Retinal pigment epithelial cell (primary cell): ENCODE results near the gene AIF1.

Experiments
- DNase-seq: peaks from one replicate; pipeline ENCODE4 v3.0.0-alpha.2; 2010; ENCODE audit warnings: low read depth
- H3K4me3 ChIP-seq: 2 replicates; pipeline ENCODE4 v1.5.1; 2011; ENCODE audit warnings: mild to moderate bottlenecking, low read length, control low read depth, moderate library complexity
- CTCF ChIP-seq: conservative IDR thresholded peaks from 2 replicates; pipeline ENCODE4 v1.5.1; 2011; ENCODE audit warnings: low read depth, low read length, control low read depth, inconsistent platforms

AIF1 gene

GRCh38 chr6:31632279-31632946 lies 17.4 kb downstream of the AIF1 start:
- no peak overlapping the region for H3K4me3 ChIP-seq
- no peak for TF ChIP-seq CTCF
- DNase-seq = no peak

GRCh38 chr6:31633447-31633846 lies 18.4 kb downstream of the AIF1 start:
- no peak for DNase-seq
- TF ChIP-seq CTCF = no peak
- H3K4me3 ChIP-seq = no peak overlapping the region

- no peak for TF ChIP-seq CTCF
- no peak for DNase-seq
- no peak overlapping the region for H3K4me3 ChIP-seq
Observed at GRCh38 chr6:31634131-31634530, 19.1 kb downstream of the AIF1 start.

- H3K4me3 ChIP-seq = no peak overlapping the region
- TF ChIP-seq CTCF = no peak
- DNase-seq = no peak
Observed at GRCh38 chr6:31634969-31635575, 20.0 kb downstream of the AIF1 start.

- DNase-seq = no peak
- no peak for TF ChIP-seq CTCF
- H3K4me3 ChIP-seq = no peak overlapping the region
Observed at GRCh38 chr6:31636698-31637596, 21.9 kb downstream of the AIF1 start.

GRCh38 chr6:31639043-31639442 lies 24.0 kb downstream of the AIF1 start:
- no peak for DNase-seq
- H3K4me3 ChIP-seq = no peak overlapping the region
- no peak for TF ChIP-seq CTCF
